GM10266 (cell line): ENCODE measurements around the gene ABLIM2.

Experiments used
- DNase-seq: peaks from one replicate; pipeline ENCODE4 v3.0.0; 2012; ENCODE audit errors: extremely low spot score
- TF ChIP-seq, protein P1 (sequence below): IDR thresholded peaks from 2 replicates; pipeline ENCODE4 v1.5.1; 2012; ENCODE audit warnings: mild to moderate bottlenecking, low read depth; ENCODE audit not compliant: control insufficient read depth, insufficient read depth; ENCODE audit errors: missing control alignments

ABLIM2 gene

DNA sequence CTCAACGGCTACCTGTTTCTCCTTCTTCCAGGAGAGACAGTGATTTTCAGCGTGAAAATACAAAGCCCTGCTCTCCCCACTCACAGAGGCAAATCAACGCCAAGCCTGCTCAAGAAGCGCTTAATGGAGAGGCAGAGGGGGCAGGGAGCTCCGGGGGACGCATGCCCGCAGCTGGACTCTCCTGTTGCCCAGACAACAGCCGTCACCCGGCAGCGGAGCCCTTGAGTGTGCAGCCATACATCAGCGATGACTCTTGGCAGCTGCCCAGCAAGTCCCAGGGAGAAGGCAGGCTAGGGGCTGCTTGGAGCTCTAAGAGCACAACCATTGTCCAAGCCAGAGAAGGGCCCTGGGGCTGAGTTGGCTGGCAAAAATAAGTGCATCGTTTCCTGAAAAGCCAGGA, 148.0 kb downstream of the ABLIM2 start:
- no peak for DNase-seq
- TF ChIP-seq, protein P1, sequence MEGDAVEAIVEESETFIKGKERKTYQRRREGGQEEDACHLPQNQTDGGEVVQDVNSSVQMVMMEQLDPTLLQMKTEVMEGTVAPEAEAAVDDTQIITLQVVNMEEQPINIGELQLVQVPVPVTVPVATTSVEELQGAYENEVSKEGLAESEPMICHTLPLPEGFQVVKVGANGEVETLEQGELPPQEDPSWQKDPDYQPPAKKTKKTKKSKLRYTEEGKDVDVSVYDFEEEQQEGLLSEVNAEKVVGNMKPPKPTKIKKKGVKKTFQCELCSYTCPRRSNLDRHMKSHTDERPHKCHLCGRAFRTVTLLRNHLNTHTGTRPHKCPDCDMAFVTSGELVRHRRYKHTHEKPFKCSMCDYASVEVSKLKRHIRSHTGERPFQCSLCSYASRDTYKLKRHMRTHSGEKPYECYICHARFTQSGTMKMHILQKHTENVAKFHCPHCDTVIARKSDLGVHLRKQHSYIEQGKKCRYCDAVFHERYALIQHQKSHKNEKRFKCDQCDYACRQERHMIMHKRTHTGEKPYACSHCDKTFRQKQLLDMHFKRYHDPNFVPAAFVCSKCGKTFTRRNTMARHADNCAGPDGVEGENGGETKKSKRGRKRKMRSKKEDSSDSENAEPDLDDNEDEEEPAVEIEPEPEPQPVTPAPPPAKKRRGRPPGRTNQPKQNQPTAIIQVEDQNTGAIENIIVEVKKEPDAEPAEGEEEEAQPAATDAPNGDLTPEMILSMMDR: no peak

DNA sequence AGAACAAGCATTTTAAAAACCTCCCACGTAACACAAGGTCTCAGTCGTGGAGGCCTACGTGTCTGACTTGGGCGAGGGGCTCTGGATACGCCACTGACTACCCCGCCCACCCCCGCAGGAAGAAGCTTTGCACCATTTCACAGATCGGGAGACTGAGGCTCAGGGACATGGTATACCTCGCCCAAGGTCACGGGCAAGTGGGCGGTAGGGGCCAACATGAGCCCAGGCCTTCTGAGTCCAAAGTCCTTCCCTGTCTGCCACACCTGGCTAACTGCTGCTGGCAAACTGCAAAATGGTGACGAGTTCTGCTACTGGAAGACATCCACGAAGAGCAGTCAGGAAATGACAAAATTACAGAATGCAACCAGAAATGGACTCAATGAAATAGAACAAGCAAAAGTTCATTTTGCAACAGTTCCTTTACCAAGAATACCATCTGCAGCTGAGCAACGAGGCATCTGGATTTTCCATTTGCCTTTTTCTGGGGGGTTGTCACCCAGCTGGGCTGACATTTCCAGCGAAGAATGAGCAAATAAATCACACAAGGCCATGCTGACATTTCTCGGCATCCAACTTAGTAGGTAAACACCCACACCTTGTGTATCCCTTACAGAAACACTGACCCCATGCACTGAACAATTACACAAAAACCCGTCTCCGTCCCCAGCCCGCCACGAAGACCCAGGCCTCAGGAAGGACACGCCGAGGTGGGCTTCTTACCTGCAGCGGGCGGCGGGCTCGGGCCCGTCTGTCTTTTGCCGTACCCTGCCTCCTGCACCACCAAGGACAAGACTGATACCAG, 148.7 kb downstream of the ABLIM2 start:
- TF ChIP-seq, protein P1: no peak
- DNase-seq: no peak

DNA sequence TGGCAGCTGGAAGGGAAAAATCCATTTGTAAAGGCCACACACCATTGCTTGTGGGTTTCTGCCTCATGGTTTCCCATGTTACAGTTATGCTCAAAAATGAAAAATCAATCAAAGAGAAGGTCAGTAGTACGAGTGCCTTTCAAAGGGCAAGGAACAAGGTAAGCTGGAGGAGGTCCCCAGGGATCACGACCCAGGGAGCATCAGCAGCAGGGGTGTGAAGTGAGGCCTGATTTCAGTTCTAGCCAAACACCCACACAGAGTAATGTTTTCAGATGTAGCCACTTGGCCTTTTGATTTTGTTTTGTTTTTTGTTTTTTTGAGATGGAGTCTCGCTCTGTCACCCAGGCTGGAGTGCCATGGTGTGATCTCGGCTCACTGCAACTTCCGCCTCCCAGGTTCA, 149.5 kb downstream of the ABLIM2 start:
- no peak for DNase-seq
- TF ChIP-seq, protein P1: no peak

DNA sequence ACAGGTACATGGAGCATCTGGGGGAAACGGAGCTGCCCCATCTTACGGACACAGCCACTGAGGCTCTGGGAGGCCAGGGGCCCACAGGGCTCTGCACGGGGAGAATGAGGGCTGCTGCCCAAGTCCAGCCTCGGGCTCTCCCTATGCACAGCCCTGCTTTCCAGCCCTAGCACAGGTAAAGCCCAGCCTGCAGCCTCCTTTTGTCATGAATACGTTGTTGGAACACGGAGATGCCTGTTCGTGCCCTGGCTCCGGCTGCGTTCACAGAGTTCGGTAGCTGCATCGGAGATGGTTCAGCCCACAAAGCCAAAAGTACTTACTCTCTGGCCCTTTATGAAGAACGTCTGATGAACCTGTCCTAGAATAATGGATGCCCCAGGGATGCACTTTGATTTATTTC, 150.2 kb downstream of the ABLIM2 start:
- TF ChIP-seq, protein P1: no peak
- DNase-seq: no peak

DNA sequence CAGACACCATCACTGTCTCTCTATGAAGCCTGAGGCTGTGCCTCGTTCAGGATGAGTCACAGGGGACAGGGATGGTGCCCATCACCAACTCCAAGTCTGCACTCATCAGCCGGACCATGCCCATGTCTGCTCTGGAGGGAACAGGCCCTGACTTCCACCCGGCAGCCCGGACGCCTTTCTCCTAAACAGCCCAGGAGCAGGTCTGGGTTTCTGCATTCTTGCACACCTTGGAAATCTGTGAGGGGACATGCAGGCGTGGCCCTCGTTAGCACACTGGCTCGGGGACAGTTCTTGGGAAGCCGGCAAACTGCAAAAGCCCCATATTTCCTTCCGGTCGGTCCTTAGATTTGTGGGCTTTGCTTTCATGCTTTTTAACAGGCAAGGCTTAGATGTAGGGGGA, 151.0 kb downstream of the ABLIM2 start:
- TF ChIP-seq, protein P1: no peak

DNA sequence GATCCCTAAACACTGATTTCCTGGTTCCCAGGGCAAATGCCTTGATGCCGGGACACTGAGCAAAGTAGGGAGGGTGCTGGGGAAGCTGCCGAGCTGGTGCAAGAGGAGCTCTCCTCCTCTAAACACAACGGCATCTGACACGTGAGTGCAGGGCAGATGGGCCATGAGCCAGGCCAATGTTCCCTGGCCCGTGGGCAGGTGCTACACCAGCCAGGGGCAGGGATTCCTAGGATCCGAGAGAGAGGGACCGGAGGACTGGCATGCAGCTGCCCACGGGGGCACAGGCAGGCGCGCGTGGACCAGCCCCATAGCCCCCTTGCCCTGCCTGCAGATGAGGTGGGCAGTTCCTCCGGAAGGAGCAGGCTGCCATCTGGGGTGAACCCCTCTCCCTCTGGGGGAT, 152.1 kb downstream of the ABLIM2 start:
- TF ChIP-seq, protein P1: no peak
- no peak for DNase-seq

More for the DNA sequence above, 151.0 kb downstream of the ABLIM2 start:
- DNase-seq: no peak

DNA sequence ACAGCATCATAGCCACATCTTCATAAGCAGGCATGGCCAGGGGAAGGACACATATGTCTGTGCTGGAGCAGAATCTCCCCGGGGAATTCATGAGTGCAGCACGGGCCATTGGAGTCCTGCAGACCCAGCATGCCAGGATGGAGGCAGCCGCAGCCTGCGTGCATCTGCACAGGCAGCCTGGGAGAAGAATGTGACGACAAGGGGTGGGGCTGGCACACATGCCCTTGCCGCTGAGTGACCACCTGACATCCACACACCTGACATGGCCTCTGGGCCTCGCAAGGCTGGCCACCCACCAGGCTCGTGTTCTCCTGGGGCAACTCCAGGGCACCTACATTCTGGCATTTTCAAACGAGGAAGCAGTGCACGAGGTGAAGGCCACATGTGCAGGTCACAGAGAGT, 152.8 kb downstream of the ABLIM2 start:
- TF ChIP-seq, protein P1: no peak
- DNase-seq: no peak
